K562 (cell line): ENCODE measurements around the gene SOX18. TPM values are rescaled to one million over a fixed set of nuclear protein-coding genes. Genes with fewer than 3 reads are reported as not detected.
A peak's percentile ranks its signal among the peaks of the same experiment; 100 is the strongest.

ENCODE experiments used
- CREBBP ChIP-seq: IDR thresholded peaks from one replicate; pipeline ENCODE4 v1.6.1; 2012; ENCODE audit warnings: low read depth, mild to moderate bottlenecking, control low read depth, inconsistent platforms, low read length
- CTBP1 ChIP-seq: fragments of 450-650 bp; IDR thresholded peaks from 2 replicates; pipeline ENCODE4 v1.6.1; 2016; ENCODE audit warnings: borderline replicate concordance
- EHMT2 ChIP-seq: fragments of 450-650 bp; IDR thresholded peaks from 2 replicates; pipeline ENCODE4 v1.6.1; 2018; ENCODE audit warnings: antibody characterized with exemption
- HDAC1 ChIP-seq, 2 experiments: fragments of 450-650 bp; IDR thresholded peaks; 2 replicates each; pipeline ENCODE4 v1.6.1; 2016 to 2017; ENCODE audit warnings: inconsistent platforms in 1 of 2, mild to moderate bottlenecking in 1 of 2, moderate library complexity in 1 of 2
- HEY1 ChIP-seq: fragments of 250-450 bp; sonication (Bioruptor Pico); IDR thresholded peaks from 2 replicates; pipeline ENCODE4 v1.5.0; 2020; ENCODE audit warnings: mild to moderate bottlenecking, moderate library complexity, borderline replicate concordance
- HLTF ChIP-seq: fragments of 450-650 bp; IDR thresholded peaks from 2 replicates; pipeline ENCODE4 v1.6.1; 2016
- KDM2B ChIP-seq: fragments of 250-450 bp; sonication (Bioruptor Pico); IDR thresholded peaks from 2 replicates; pipeline ENCODE4 v1.8.0; 2021; ENCODE audit warnings: mild to moderate bottlenecking, moderate library complexity
- KDM5B ChIP-seq: fragments of 200-600 bp; sonication (generic); IDR thresholded peaks from 2 replicates; pipeline ENCODE4 v1.6.1; 2012; ENCODE audit warnings: low read depth, mild to moderate bottlenecking, moderate library complexity, low read length, control low read depth, inconsistent platforms; ENCODE audit not compliant: insufficient replicate concordance
- LCOR ChIP-seq: sonication (generic); formaldehyde crosslinking; IDR thresholded peaks from 2 replicates; pipeline ENCODE4 v1.8.0; 2022; ENCODE audit warnings: mild to moderate bottlenecking, missing genetic modification reagents
- MEF2A ChIP-seq: IDR thresholded peaks from 2 replicates; pipeline ENCODE4 v1.6.1; 2011; ENCODE audit warnings: low read depth, mild to moderate bottlenecking, low read length, moderate library complexity; ENCODE audit not compliant: control insufficient read depth
- MXI1 ChIP-seq: IDR thresholded peaks from 2 replicates; pipeline ENCODE4 v1.6.1; 2011; ENCODE audit warnings: low read depth, mild to moderate bottlenecking, improper control_type of control experiment, low read length
- PHTF2 ChIP-seq: fragments of 250-450 bp; sonication (Bioruptor Pico); IDR thresholded peaks from 2 replicates; pipeline ENCODE4 v1.5.0; 2021; ENCODE audit warnings: mild to moderate bottlenecking
- RHOXF2B ChIP-seq: fragments of 250-450 bp; sonication (Bioruptor Pico); conservative IDR thresholded peaks from 2 replicates; pipeline ENCODE4 v1.5.1; 2021
- SLC30A9 ChIP-seq: fragments of 250-450 bp; sonication (Bioruptor Pico); IDR thresholded peaks from 2 replicates; pipeline ENCODE4 v1.8.0; 2022; ENCODE audit warnings: mild to moderate bottlenecking, moderate library complexity
- SRF ChIP-seq, 2 experiments: fragments of 250-450, 450-650 bp in 1 of 2; sonication (Bioruptor Pico) in 1 of 2; sonication (generic) in 1 of 2; formaldehyde crosslinking; IDR thresholded peaks; 2 replicates each; pipeline versions ENCODE4 v1.5.0 to v1.5.1; 2020 to 2022; ENCODE audit warnings: mild to moderate bottlenecking in 1 of 2, missing genetic modification reagents in 1 of 2
- TCF3 ChIP-seq: sonication (generic); formaldehyde crosslinking; IDR thresholded peaks from 2 replicates; pipeline ENCODE4 v1.4.0; 2020; ENCODE audit warnings: mild to moderate bottlenecking, missing genetic modification reagents
- YY1 ChIP-seq, 3 experiments: IDR thresholded peaks; 2 replicates each; pipeline ENCODE4 v1.6.1; 2011; ENCODE audit warnings: low read length in 2 of 3, mild to moderate bottlenecking in 2 of 3, moderate library complexity in 2 of 3, borderline replicate concordance in 1 of 3, control low read depth in 1 of 3, low read depth in 1 of 3; ENCODE audit not compliant: insufficient read depth in 3 of 3, insufficient replicate concordance in 2 of 3, control insufficient read depth in 1 of 3, insufficient read length in 1 of 3; ENCODE audit errors: extremely low read depth in 1 of 3
- ZNF224 ChIP-seq: sonication (generic); formaldehyde crosslinking; IDR thresholded peaks from 2 replicates; pipeline ENCODE4 v1.8.0; 2022; ENCODE audit warnings: mild to moderate bottlenecking, missing genetic modification reagents
- ZNF785 ChIP-seq: fragments of 250-450 bp; sonication (Bioruptor Pico); IDR thresholded peaks from 2 replicates; pipeline ENCODE4 v1.4.0; 2020; ENCODE audit warnings: mild to moderate bottlenecking
- ZNF830 ChIP-seq: fragments of 250-450 bp; sonication (Bioruptor Pico); IDR thresholded peaks from 2 replicates; pipeline ENCODE4 v1.5.0; 2021; ENCODE audit warnings: mild to moderate bottlenecking
- polyA plus RNA-seq, 8 experiments: library from polyadenylated mRNA; depleted of rRNA in 4 of 8; stranded (reverse) in 5 of 8; unstranded in 3 of 8; fragments of >200 nt; fragmentation: Nextera tagmentation in 2 of 8; fragmentation: Illumina TruSeq in 1 of 8; extraction: Ambion mirVana in 2 of 8; extraction: Trizol in 1 of 8; gene quantifications; 2 replicates each; pipeline versions ENCODE4 v1.2.1 to v1.2.3, GENCODE V29; 2011 to 2014; ENCODE audit warnings: inconsistent platforms in 1 of 8, missing spikeins in 1 of 8
- total RNA-seq, 7 experiments: library from RNA; depleted of rRNA in 6 of 7; stranded (reverse); fragments of >200 nt in 6 of 7; fragmentation: Illumina TruSeq in 2 of 7; extraction: Trizol in 2 of 7; gene quantifications; 2 replicates each; pipeline versions ENCODE4 v1.2.1 to v1.2.3, GENCODE V29; 2011 to 2021; ENCODE audit warnings: low replicate concordance in 1 of 7
- TF ChIP-seq, protein P1 (sequence below): fragments of 450-650 bp; formaldehyde crosslinking; IDR thresholded peaks from 2 replicates; pipeline ENCODE4 v1.4.0; 2020; ENCODE audit warnings: mild to moderate bottlenecking
- TF ChIP-seq, protein P2 (sequence below): sonication (generic); formaldehyde crosslinking; IDR thresholded peaks from 2 replicates; pipeline ENCODE4 v1.4.0; 2020; ENCODE audit warnings: mild to moderate bottlenecking, missing genetic modification reagents
- TF ChIP-seq, protein P3 (sequence below): IDR thresholded peaks from 2 replicates; pipeline ENCODE4 v1.6.1; 2014; ENCODE audit warnings: antibody characterized with exemption

Gene SOX18
- total and polyA plus RNA-seq, 9 of the 15 experiments (the other 6 are each of a cell fraction or from before 2014, with no cell fraction given) = 0.15 to 19.8 (median 0.33) TPM

DNA sequence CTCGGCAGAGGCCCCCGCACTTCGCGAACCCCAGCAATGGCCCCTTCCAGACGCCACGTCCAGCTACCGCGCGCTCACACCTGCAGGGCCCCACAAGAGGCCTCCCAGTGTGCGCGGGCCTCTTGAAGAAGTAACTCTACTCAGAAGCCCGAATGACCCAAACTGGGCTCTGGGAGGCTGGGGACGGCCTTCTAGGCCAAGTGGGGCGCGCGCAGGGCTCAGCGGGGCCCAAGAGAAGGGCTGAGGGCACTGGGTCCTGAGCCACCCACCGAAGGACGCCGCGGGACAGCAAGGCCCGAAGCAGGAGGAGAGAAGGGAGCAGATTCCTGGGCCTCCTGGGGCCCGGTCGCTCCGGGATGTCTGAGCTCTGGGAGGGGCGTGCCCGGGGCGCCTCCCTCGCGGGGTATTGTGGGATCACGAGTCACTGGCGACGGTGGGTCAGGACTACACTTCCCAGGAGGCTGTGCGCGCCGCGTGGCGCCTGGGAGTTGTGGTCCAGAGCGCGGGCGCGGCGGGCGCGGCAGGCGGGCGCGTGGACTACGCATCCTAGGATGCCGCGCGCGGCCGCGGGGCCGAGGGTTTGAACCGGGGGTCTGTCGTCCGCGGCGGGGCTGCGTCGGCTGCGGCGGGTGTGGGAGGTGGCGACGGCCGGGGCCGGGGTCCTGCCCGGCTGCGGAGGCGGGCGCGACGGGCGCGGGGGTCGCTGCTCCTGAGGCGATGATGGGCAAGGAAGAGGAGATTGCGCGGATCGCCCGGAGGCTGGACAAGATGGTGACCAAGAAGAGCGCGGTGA is 13.4 kb upstream of the SOX18 start, which contains the start of gene TCEA2 (continued):
- TF ChIP-seq, protein P1, sequence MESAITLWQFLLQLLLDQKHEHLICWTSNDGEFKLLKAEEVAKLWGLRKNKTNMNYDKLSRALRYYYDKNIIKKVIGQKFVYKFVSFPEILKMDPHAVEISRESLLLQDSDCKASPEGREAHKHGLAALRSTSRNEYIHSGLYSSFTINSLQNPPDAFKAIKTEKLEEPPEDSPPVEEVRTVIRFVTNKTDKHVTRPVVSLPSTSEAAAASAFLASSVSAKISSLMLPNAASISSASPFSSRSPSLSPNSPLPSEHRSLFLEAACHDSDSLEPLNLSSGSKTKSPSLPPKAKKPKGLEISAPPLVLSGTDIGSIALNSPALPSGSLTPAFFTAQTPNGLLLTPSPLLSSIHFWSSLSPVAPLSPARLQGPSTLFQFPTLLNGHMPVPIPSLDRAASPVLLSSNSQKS (CRISPR knock-in tag) = no peak
- TF ChIP-seq CTBP1 (peak; percentile 80; the same call in 1 of the 2 replicates), KDM2B (CRISPR knock-in tag) (no peak), CREBBP (no peak), LCOR (CRISPR knock-in tag) (0 out of 2 replicates have a peak, but pooled peaks have one; percentile 45), PHTF2 (CRISPR knock-in tag) (no peak), MXI1 (no peak), RHOXF2B (CRISPR knock-in tag) (no peak), HLTF (0 out of 2 replicates have a peak, but pooled peaks have one; percentile 16), HDAC1 (IDR thresholded peaks at IDR 0.05) (no peak), SLC30A9 (no peak), TCF3 (CRISPR knock-in tag) (no peak), SRF (CRISPR knock-in tag; IDR thresholded peaks at IDR 0.05) (0 out of 4 replicates have a peak, but pooled peaks of 1 of the 2 experiments have one; percentile 57), HEY1 (CRISPR knock-in tag) (no peak), ZNF224 (no peak), MEF2A (no peak), ZNF785 (no peak), EHMT2 (no peak), YY1 (IDR thresholded peaks at IDR 0.05; ENCODE audit: borderline replicate concordance in 1 of 3, control insufficient read depth in 1 of 3, extremely low read depth in 1 of 3, insufficient read depth in 3 of 3, insufficient read length in 1 of 3, insufficient replicate concordance in 2 of 3, low read depth in 1 of 3, low read length in 2 of 3) (peak in 2 of 3 experiments; percentile 24 to 68), KDM5B (peak; percentile 88), ZNF830 (CRISPR knock-in tag) (no peak)
- TF ChIP-seq, protein P2, sequence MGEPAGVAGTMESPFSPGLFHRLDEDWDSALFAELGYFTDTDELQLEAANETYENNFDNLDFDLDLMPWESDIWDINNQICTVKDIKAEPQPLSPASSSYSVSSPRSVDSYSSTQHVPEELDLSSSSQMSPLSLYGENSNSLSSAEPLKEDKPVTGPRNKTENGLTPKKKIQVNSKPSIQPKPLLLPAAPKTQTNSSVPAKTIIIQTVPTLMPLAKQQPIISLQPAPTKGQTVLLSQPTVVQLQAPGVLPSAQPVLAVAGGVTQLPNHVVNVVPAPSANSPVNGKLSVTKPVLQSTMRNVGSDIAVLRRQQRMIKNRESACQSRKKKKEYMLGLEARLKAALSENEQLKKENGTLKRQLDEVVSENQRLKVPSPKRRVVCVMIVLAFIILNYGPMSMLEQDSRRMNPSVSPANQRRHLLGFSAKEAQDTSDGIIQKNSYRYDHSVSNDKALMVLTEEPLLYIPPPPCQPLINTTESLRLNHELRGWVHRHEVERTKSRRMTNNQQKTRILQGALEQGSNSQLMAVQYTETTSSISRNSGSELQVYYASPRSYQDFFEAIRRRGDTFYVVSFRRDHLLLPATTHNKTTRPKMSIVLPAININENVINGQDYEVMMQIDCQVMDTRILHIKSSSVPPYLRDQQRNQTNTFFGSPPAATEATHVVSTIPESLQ = no peak
- TF ChIP-seq, protein P3, sequence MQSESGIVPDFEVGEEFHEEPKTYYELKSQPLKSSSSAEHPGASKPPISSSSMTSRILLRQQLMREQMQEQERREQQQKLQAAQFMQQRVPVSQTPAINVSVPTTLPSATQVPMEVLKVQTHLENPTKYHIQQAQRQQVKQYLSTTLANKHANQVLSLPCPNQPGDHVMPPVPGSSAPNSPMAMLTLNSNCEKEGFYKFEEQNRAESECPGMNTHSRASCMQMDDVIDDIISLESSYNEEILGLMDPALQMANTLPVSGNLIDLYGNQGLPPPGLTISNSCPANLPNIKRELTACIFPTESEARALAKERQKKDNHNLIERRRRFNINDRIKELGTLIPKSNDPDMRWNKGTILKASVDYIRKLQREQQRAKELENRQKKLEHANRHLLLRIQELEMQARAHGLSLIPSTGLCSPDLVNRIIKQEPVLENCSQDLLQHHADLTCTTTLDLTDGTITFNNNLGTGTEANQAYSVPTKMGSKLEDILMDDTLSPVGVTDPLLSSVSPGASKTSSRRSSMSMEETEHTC = 0 out of 2 replicates have a peak, but pooled peaks have one; percentile 27
